Sigmoid colon (tissue), 4 donors: ENCODE results near the gene CRTC1.

ENCODE experiments used
- EP300 ChIP-seq, 4 donors: sonication (generic); formaldehyde crosslinking; IDR thresholded peaks; one replicate each; pipeline ENCODE4 v1.6.1; 2017; ENCODE audit warnings: antibody characterized with exemption in 4 of 4
- POLR2A ChIP-seq, 2 donors: fragments of 450-650 bp; IDR thresholded peaks; one replicate each; pipeline ENCODE4 v1.6.1; 2016; ENCODE audit warnings: antibody characterized with exemption in 2 of 2, mild to moderate bottlenecking in 2 of 2, moderate library complexity in 2 of 2
- POLR2AphosphoS5 ChIP-seq, 4 donors: sonication (generic); formaldehyde crosslinking; IDR thresholded peaks; one replicate each; pipeline ENCODE4 v1.6.1; 2017; ENCODE audit warnings: antibody characterized with exemption in 4 of 4
- TF ChIP-seq, protein P1 (sequence below), 4 experiments: fragments of 450-650 bp in 3 of 4; fragments of 200-600 bp in 1 of 4; IDR thresholded peaks; one replicate each; pipeline ENCODE4 v1.5.1; 2016 to 2019; ENCODE audit warnings: antibody characterized with exemption in 4 of 4, mild to moderate bottlenecking in 3 of 4, moderate library complexity in 2 of 4

DNA sequence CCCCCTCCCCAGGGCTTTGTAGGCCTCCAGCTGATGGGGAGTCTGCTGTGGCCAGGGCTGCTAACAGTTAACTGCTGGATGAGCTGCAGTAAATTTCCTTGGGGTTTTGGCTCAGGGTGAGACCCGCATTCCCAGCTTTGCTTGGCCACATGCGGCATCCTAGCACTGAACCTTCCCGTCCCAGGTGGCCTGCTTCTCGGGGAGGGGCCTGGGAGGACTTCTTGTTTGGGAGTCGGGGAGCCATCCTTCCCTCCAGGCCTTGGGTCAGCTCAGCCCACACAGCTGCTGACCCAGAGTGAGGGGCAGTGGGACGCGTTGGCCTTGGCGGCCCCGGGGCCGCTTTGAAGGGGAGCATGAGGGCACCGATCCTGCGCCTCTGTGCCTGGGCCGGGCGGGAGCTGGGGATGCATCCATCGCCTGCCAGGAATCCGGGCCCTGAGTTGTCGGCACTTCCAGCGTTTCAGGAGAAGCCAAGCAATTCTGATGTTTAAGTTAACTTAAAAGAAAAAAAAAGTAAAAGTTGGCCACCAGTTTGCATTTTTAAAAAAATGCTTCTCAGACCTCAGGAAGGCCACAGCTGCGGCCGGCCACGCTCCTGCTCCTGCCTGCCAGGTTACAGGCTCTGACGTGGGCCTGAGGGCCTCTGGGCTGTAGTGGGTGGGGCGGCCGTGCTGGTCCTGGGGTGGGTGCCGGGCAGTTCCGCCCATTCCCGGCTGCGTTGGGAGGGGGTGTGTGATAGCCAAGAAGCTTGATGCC, 27.7 kb downstream of the CRTC1 start:
- TF ChIP-seq POLR2A (IDR thresholded peaks at IDR 0.05) (no peak), POLR2AphosphoS5 (IDR thresholded peaks at IDR 0.05) (no peak), EP300 (IDR thresholded peaks at IDR 0.05) (no peak)
- TF ChIP-seq, protein P1, sequence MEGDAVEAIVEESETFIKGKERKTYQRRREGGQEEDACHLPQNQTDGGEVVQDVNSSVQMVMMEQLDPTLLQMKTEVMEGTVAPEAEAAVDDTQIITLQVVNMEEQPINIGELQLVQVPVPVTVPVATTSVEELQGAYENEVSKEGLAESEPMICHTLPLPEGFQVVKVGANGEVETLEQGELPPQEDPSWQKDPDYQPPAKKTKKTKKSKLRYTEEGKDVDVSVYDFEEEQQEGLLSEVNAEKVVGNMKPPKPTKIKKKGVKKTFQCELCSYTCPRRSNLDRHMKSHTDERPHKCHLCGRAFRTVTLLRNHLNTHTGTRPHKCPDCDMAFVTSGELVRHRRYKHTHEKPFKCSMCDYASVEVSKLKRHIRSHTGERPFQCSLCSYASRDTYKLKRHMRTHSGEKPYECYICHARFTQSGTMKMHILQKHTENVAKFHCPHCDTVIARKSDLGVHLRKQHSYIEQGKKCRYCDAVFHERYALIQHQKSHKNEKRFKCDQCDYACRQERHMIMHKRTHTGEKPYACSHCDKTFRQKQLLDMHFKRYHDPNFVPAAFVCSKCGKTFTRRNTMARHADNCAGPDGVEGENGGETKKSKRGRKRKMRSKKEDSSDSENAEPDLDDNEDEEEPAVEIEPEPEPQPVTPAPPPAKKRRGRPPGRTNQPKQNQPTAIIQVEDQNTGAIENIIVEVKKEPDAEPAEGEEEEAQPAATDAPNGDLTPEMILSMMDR (IDR thresholded peaks at IDR 0.05) = no peak
